Skeletal muscle tissue (tissue), 4 donors: ENCODE measurements around the gene TNS1. TPM values are rescaled to one million over a fixed set of nuclear protein-coding genes. Genes with fewer than 3 reads are reported as not detected.

Experiments
- H3K27ac ChIP-seq: one replicate; pipeline ENCODE4 v1.7.0; 2013; ENCODE audit warnings: mild to moderate bottlenecking, low read depth, low read length, inconsistent platforms
- H3K27me3 ChIP-seq, 3 donors: one replicate each; pipeline ENCODE4 v1.7.0; 2013; ENCODE audit warnings: low read length in 3 of 3; ENCODE audit not compliant: control insufficient read depth in 3 of 3, insufficient read depth in 3 of 3
- H3K36me3 ChIP-seq, 3 donors: one replicate each; pipeline ENCODE4 v1.7.0; 2013; ENCODE audit warnings: low read length in 3 of 3; ENCODE audit not compliant: control insufficient read depth in 3 of 3, insufficient read depth in 3 of 3
- H3K4me1 ChIP-seq, 3 donors: one replicate each; pipeline ENCODE4 v1.7.0; 2013; ENCODE audit warnings: low read length in 3 of 3, mild to moderate bottlenecking in 3 of 3; ENCODE audit not compliant: control insufficient read depth in 3 of 3, insufficient read depth in 3 of 3
- H3K4me3 ChIP-seq, 3 donors: one replicate each; pipeline ENCODE4 v1.7.0; 2013; ENCODE audit warnings: low read length in 3 of 3
- H3K9ac ChIP-seq, 3 donors: one replicate each; pipeline ENCODE4 v1.7.0; 2013; ENCODE audit warnings: low read length in 3 of 3, mild to moderate bottlenecking in 3 of 3, moderate library complexity in 2 of 3, low read depth in 1 of 3
- H3K9me3 ChIP-seq, 3 donors: one replicate each; pipeline ENCODE4 v1.7.0; 2013; ENCODE audit warnings: low read length in 3 of 3; ENCODE audit not compliant: control insufficient read depth in 3 of 3
- total RNA-seq: library from RNA; depleted of rRNA; stranded (reverse); fragments of >200 nt; gene quantifications from one replicate; pipeline ENCODE4 v1.2.3, GENCODE V29; 2014
- donor health status: Osteomylitis.

TNS1 gene
- total RNA-seq, 1 donor from 2014 or later = 73.1 TPM

DNA sequence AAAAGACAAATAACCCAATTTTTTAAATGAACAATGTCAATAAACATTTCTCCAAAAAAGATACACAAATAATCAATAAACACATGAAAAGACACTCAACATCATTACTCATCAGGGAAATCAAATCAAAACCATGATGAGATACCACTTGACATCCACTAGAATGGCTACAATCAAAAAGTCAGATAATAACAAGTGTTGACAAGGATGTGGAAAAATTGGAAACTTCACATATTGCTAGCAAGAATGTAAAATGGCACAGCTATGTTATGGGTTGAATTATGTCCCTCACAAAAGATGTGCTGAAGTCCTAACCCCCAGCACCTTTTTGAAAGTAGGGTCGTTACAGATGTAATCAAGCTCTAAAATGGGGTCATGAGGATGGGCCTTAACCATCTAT, 33.2 kb downstream of the TNS1 start:
- peaks cover 0 to 3% (median 0%) of the 10 kb centered on the region in 3 donors for H3K36me3 ChIP-seq
- H3K4me1 ChIP-seq = peaks cover 28 to 40% (median 39%) of the 10 kb centered on the region in 3 donors
- no peaks in the 10 kb centered on the region for H3K27me3 ChIP-seq
- no peak overlapping the region for H3K4me3 ChIP-seq
- no peaks in the 10 kb centered on the region for H3K9me3 ChIP-seq
- H3K27ac ChIP-seq = no peak overlapping the region
- H3K9ac ChIP-seq = no peak overlapping the region

DNA sequence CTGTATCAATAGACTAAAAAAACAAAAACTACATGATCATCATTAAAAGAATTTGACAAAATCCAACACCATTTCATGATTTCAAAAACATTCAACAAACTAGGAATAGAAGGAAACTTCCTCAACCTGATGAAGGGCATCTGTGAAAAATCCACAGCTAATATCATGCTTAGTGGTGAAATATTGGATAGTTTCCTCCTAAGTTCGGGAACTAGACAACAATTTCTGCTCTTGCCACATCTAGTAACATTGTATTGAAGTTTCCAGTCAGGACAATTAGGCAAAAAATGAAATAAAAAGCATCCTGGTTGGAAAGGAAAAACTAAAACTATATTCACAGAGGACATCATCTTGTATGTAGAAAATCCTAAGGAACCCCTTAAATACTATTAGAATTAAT, 34.8 kb downstream of the TNS1 start:
- H3K4me3 ChIP-seq = no peak overlapping the region
- H3K36me3 ChIP-seq = peaks cover 0 to 3% (median 0%) of the 10 kb centered on the region in 3 donors
- no peak overlapping the region for H3K9ac ChIP-seq
- H3K4me1 ChIP-seq = peaks cover 31 to 40% (median 36%) of the 10 kb centered on the region in 3 donors
- H3K27ac ChIP-seq = no peak overlapping the region
- no peaks in the 10 kb centered on the region for H3K27me3 ChIP-seq
- H3K9me3 ChIP-seq = no peaks in the 10 kb centered on the region

DNA sequence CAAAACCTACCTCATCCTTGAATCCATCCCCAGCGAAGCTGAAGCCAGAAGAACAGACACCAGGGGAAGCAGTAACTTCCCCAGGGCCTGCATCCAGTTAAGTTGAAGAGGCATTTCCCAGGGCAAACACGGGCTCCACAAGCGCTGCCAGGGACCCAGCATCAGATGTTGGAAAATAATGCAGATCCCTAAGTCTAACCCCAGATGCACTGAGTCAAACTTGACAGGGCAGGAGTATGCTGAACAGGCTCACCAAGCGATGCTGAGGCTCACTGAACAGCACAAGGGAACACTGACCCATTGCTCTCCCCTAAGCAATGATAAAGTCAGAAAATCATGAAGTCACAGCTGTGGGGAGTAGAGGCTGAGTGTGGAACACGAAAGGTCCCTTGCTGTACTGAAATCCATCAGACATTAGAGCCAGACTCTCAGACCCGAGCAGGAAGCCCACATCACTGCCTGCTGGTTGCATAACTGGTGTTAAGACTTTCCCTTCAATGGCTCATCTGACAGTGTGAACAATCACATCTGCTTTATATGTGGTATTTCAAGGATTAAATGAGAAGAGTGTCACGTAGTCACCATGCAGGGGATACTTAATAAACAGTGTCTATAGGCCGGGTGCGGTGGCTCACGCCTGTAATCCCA, 36.2 kb downstream of the TNS1 start:
- Histone ChIP-seq H3K27me3 (no peaks in the 10 kb centered on the region), H3K4me3 (no peak overlapping the region), H3K9ac (peak overlapping the region in 1 of 3 donors; percentile 63), H3K4me1 (peaks cover 27 to 30% (median 29%) of the 10 kb centered on the region in 3 donors), H3K36me3 (peaks cover 0 to 3% (median 0%) of the 10 kb centered on the region in 3 donors), H3K9me3 (no peaks in the 10 kb centered on the region), H3K27ac (peak overlapping the region; percentile 52)

DNA sequence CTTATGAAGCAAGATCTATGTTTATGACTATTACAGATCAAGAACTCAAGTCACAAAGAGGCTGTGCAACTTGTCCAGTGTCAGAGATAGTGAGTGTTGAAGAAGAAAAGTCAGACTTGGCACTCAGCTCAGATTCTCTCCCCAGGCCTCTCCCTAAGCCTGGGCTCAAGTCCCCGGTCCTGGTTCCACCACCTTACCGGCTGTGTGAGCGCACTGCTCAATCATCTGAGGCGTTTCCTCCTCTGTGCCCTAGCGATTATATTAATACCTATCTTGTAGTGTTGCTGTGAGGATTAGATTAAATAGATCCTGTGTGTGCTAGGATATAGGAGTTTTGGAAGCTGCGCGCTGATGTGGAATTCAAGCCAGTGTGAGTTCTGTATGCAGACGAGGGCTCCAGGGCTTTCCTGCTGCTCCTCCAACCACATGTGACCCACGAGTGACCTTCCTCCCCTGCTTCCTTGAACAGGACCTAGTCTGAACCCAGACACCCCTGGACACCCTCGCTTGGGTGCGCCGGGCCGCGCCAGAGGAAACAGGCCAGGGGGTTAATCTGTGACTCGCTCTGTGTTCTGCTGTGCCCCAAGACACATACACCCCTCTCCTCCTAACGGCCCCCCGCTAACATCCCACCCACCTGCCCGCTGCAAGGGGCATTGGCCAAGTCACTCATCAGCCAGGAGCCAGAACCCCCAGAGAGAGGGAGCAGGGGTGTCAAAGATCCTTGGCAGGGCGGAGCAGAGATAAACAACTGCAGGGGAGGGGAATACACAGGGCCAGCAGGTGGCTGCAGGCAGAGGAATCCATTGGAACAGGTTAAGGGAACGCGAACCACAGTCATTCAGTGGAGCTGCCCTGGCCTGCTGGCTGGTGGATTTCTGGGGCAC, 38.3 kb downstream of the TNS1 start:
- Histone ChIP-seq H3K4me1 (peaks cover 27 to 34% (median 29%) of the 10 kb centered on the region in 3 donors), H3K36me3 (peaks cover 0 to 3% (median 0%) of the 10 kb centered on the region in 3 donors), H3K27me3 (no peaks in the 10 kb centered on the region), H3K27ac (peak overlapping the region; percentile 57), H3K9ac (peak overlapping the region in 2 of 3 donors; percentile 27 to 70), H3K4me3 (peak overlapping the region; percentile 21 to 41 (median 40)), H3K9me3 (no peaks in the 10 kb centered on the region)

DNA sequence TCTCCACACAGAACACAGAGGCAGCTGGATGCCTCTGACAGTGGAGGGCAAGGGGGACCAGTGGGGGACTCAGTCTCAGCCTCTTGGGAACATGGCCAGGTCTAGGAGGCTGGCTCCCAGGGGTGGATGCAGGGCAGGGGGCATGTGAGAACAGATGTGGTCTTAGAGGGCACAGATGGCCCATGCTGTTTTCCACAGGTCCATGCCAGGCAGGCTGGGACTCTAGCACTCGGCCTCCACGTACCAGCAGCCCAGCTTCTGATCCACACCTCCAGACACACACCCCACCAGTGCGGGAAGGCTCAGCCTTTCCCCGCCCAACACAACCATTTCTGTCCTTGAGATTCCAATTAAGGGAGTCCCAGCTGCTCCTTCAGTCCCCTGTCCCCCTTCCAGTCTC, 42.4 kb downstream of the TNS1 start:
- Histone ChIP-seq H3K27me3 (no peaks in the 10 kb centered on the region), H3K9me3 (no peaks in the 10 kb centered on the region), H3K36me3 (peaks cover 0 to 5% (median 0%) of the 10 kb centered on the region in 3 donors), H3K9ac (no peak overlapping the region), H3K27ac (no peak overlapping the region), H3K4me1 (peaks cover 23 to 30% (median 26%) of the 10 kb centered on the region in 3 donors), H3K4me3 (no peak overlapping the region)

DNA sequence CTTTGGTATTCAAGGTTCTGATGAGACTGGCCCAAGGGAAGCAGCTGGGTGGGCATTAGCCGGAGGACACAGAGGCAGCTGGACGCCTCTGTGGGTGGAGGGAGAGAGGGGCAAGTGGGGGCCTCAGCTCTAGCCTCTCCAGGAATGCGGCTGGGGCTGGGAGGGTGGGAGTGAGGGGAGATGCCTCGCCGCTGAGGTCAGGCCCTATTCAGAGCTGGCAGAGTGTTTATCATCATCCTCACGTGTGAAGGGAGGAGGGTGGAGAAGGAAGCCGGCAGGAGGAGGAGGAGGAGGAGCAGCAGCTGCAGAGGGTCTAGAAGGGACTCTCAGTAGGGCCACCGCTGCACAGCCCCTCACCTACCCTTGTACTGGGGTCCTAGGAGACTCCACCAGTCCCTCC, 43.1 kb downstream of the TNS1 start:
- Histone ChIP-seq H3K4me1 (peaks cover 22 to 30% (median 26%) of the 10 kb centered on the region in 3 donors), H3K27me3 (no peaks in the 10 kb centered on the region), H3K9ac (no peak overlapping the region), H3K9me3 (no peaks in the 10 kb centered on the region), H3K4me3 (no peak overlapping the region), H3K36me3 (peaks cover 0 to 5% (median 0%) of the 10 kb centered on the region in 3 donors), H3K27ac (no peak overlapping the region)

DNA sequence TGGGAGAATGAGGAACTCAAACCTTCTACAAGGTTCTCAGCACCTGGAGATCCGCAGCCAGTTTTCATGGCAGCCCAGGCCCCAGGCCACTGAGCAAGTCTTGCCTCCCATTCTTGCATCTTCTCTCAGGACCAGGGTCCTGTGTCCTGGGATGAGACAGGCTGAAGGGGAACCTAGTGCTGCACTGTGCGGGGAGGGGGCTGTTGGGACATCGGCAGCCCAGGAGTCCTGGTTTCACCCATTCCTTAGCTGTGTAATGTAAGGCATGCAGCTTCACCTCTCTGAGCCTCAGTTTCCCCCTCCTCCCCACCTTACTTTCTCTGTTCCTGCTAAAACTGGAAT, 43.9 kb downstream of the TNS1 start:
- Histone ChIP-seq H3K9ac (no peak overlapping the region), H3K9me3 (no peaks in the 10 kb centered on the region), H3K27ac (no peak overlapping the region), H3K4me1 (peaks cover 22 to 30% (median 26%) of the 10 kb centered on the region in 3 donors), H3K27me3 (no peaks in the 10 kb centered on the region), H3K4me3 (no peak overlapping the region), H3K36me3 (peaks cover 0 to 5% (median 0%) of the 10 kb centered on the region in 3 donors)

DNA sequence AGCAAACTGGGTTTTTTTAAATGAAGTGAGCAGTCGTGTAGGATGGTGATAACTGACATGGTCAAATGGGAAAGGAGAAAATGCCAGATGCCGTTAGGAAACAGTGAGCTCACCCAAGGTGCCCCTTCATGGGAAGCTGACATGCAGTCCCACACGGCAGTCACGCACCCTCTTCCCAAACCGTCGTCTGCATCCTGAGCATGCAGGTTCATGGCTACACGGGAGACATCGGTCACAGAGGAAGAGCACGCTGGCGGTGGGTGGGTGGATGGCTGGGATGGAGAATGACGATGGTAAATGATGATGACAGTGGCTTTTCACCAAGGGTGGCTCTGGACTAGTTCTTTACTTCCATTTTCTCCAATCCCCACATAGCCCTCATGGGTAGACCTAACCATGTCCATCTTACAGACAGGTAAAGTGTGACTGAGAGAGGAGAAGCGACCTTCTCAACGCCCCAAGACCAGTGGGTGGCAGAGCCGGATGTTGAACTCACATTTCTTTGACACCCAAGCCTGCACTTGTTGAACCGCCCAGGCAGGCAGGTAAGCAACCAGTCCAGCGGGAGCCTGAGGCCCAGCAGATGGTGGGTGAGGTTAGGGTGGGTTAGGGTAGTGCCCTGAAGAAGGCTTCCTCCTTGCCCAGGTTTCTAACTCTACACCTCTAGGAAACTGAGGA, 44.5 kb downstream of the TNS1 start:
- H3K9me3 ChIP-seq = no peaks in the 10 kb centered on the region
- peaks cover 26 to 35% (median 31%) of the 10 kb centered on the region in 3 donors for H3K4me1 ChIP-seq
- H3K36me3 ChIP-seq = peaks cover 0 to 5% (median 0%) of the 10 kb centered on the region in 3 donors
- H3K9ac ChIP-seq = no peak overlapping the region
- H3K27ac ChIP-seq = no peak overlapping the region
- no peaks in the 10 kb centered on the region for H3K27me3 ChIP-seq
- no peak overlapping the region for H3K4me3 ChIP-seq

DNA sequence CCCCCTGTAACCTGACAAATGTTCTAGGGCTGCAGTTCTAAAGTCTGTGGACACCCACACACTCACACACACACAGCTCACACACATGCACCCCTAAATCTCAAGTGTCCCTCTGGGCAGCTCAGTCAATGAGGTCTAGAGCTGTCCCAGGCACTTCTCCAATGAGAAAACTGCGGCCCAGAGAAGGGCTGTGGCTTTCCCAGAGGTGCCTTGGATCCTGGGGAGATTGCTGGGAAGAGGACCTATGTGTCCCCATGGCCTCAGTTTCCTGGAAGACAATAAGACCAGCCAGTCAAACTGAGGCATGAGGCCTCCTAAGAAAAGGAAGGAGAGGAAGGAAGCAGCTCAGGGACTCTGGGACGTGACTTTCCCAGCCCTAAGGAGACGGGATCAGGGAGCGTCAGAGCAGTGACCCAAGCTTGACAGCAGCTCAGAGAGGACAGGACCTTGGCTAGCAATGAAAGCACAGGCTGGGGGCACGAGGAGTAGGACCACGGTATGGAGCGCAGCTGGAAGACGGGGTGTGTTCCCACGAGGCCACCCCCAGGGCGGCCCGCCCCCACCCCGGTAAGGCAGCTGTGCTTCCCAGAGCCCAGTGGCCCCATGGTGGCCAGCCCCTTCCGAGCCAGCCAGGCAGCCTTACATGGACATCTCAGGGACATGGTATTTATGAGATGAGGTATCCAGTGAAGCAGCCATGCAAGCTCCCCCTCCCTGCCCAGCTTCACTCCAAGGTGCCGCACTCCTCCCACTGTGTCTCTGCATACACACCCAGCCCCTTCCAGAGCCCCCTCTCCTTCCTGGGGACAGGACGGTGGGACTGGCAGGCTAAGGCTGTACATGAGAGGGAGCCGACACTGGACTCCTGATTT, 46.0 kb downstream of the TNS1 start:
- H3K27ac ChIP-seq = peak overlapping the region; percentile 48
- H3K36me3 ChIP-seq = peaks cover 0 to 7% (median 3%) of the 10 kb centered on the region in 3 donors
- peaks cover 38 to 49% (median 44%) of the 10 kb centered on the region in 3 donors for H3K4me1 ChIP-seq
- peak overlapping the region in 2 of 3 donors; percentile 15 to 25 for H3K9ac ChIP-seq
- H3K27me3 ChIP-seq = no peaks in the 10 kb centered on the region
- no peaks in the 10 kb centered on the region for H3K9me3 ChIP-seq
- no peak overlapping the region for H3K4me3 ChIP-seq
